NCI-H774 (cell line): ENCODE measurements around the gene CADPS.
A peak's percentile ranks its signal among the peaks of the same experiment; 100 is the strongest.

Source experiments
- DNase-seq: peaks from one replicate; lab custom pipeline; 2025; lab: John Stamatoyannopoulos, UW

The CADPS gene

DNA sequence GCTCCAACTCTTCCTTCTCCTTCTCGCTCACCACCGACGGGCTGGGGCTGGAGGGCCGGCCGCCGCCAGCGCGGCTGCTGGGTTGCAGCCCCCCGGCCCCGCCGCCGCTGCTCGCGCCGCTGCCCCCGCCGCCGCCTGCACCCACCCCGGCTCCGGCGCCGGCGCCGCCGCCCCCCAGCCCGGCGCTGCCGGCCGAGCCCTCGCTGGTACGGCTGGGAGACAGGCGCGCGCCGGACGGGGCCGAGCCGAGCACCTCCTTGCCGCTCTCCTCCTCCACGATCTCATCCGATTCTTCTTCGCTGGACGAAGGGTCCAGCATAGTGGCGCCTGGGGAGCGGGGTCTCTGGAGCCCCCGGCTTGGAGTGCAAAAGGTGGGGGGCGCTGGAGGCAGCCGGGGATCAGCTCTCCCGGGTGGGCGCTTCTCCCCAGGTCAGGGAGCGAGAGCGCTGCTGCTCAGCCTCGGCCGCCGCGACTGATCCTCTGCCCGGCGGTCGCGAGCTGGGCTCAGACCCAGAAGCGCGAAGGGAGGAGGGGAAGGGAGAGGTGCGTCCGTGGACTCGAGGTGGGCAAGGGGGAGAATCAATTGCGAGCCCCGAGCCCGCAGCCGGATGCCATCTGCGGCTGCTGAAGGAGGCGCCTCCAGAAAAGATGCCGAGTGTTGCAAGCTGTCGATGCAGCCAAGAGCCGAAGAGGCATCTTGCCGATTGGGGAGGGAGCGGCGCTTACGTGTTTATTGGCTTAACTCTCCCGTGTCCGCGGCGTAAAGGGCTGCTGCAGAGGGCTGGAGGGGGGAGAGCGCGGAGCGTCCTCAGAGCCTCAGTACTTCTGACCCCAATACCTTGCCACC is at the start of gene CADPS:
CADPS (minus strand) TSS at position 706 of the 847 bp plus-strand sequence; CDS start at position 319, 387 bp downstream.
- DNase-seq, result peak; percentile 42

DNA sequence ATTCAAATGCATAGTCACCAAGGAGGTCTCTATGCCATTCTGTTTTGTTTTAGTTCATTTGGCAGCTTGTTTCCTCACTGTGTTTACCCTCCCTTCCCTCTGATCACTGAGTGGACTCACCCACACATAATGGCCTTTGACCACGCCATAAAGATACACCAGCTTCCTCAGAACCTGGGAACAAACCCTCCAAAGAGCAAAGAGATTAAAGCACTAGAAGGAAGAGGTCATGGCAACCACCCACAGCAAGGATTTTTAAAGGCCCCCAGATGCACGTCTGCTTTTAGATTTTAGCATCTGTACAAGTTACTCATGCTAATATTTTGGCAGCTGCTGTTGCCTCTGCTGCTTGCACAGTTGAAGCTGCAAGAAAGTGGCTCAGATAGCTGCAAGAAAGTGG is 47.9 kb upstream of the CADPS start:
- no peak for DNase-seq

GRCh38 chr3:62922326-62922725 is 47.1 kb upstream of the CADPS start:
- no peak for DNase-seq

GRCh38 chr3:62920466-62920784 is 45.2 kb upstream of the CADPS start:
- no peak for DNase-seq

DNA sequence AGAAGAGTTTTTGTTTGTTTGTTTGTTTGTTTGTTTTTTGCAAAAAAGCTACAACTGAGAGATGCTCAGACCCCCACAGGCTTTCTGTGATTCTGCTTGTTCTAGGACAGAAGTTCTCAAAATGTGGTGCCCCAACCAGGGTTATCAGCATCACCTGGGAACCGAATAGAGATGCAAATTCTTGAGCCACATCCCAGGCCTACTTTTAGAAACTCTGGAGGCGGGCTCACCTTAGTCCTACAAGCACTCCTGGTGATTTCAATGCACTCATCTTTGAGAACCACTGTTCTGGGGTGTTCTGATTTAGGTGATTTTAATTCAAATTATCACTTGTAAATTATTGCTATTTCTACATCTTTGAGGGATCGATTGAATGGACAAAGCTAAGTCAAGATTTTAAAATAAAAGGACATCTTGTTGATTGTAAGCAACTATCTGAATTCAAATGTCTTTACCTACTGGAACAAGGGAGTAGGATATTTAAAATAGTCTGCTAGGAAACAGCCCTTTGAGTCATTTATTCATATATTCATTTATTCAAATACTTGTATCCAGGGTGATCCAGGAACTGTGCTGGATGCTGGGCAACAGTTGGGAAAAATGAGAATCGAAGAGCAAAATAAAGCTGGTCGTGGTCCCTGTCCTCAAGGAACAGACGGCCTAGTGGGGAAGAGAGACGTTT is 44.7 kb upstream of the CADPS start:
- no peak for DNase-seq

DNA sequence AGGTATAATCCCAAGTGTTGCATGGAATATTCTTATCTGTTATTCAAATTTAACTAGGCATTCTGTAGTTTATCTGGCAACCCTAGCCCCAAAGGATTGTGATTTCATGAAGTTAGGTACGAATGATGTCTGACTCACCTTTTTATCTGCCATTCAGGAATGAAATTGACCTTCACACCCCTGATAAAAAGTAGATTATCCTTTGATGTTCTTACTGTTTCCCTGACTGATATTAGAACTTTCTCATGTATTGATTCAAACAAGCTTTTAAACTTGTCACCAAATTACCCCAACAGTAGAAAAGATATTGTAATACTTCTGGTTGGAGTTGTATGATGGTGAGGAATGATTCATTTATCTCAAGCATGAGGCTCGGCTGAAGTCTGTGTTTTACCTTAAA is 43.6 kb upstream of the CADPS start:
- DNase-seq, result no peak

- no peak for DNase-seq
These were observed 42.9 kb upstream of the CADPS start for GRCh38 chr3:62918131-62918530.

DNA sequence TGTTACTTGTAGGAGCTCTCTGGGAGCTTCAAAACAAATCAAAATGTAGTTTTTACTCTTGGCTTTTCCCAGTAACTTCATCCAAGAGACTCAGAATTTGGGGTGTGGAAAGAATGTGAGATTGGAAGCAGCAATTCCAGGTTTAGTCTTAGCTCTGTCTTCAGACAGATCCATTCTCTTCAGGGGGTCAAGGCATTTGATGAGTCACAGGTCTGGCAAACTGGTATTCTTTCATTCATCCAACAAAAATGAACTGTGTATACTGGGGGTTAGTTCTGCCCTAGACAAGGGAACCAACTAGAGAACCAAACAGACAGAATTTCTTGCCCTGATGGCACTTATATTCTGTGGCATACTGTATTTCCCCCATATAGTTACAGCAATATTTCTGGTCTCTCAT is 36.3 kb upstream of the CADPS start:
- no peak for DNase-seq

DNA sequence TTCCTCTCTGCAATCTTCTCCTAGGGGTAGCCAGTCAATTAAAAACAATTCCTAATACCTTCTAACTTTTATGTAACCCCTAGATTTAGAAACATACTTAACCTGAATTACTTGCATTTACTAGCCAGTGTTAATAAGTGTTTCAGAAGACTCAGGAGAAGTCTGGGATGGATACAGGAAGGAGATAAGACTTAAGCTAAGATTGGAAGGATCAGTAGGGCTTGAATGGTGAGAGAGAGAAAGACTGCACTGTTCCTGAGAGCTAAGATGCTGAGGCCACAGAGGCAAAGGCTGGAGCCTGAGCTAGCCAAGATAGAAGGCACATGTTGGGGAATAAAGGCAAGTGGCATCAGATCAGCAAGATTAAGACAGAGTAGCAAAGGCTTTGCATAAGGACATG is 30.1 kb upstream of the CADPS start:
- no peak for DNase-seq

DNA sequence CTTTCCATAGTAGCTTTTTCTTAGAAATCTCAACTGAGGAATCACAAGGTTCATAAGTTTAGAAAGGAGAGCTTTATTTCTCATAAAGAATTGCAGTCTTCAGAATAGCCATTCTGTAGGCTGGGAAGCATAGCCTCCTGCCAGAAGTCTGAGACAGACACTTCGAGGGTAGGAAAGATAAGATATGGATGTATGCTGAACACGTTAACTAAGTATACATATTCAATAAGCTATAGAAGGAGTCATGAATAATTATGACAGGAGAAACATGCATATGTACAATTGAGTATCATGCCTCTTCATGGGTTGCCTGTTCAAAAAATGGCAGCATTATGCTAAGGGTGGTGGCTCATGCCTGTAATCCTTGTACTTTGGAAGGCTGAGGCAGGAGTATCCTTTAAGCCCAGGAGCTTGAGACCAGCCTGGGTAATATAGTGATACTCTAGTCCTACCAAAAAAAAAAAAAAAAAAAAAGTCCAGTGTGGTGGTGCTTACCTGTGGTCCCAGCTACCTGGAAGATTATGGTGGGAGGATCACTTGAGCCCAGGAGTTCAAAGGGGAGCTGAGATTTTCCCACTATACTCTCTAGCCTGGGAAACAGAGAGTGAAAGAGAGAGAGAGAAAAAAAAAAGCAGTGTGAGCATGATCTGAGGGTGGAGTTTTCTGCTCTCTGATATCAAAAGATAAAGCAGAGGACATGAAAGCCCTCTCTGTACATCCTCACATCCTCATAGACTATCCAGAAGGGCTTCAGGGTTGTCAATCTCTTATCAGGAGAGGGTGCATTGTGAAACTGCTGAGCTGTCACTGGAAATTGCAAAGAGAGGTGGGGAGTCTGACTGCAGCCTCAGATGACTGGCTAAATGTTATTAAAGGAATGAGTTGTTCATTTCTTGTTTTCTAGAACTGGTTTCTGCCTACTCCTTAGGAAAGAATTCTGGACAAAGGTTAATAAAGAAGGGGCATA is 23.6 kb upstream of the CADPS start:
- DNase-seq, result no peak

- no peak for DNase-seq
These were observed 20.7 kb upstream of the CADPS start for GRCh38 chr3:62895901-62896300.

GRCh38 chr3:62892951-62893350 is 17.7 kb upstream of the CADPS start:
- no peak for DNase-seq

DNA sequence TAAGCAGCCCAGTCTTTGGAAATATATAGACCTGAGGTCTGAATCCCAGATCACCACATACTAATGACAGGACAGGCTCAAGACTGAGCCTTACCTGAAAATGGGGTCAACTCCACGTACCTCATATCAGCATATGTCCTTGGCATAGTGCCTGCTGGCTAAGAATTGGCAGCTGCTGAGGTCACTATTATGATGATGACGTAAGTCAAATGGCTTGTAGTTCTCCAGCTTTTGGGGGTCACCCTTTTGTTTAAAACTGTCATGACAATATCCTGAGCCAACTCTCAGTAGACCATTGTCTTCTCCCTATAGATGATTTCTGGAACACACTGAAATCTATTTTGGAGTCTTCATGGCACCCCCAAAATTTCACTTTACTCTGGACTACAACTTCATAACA is 16.8 kb upstream of the CADPS start:
- no peak for DNase-seq

GRCh38 chr3:62888778-62889177 is 13.6 kb upstream of the CADPS start:
- no peak for DNase-seq

DNA sequence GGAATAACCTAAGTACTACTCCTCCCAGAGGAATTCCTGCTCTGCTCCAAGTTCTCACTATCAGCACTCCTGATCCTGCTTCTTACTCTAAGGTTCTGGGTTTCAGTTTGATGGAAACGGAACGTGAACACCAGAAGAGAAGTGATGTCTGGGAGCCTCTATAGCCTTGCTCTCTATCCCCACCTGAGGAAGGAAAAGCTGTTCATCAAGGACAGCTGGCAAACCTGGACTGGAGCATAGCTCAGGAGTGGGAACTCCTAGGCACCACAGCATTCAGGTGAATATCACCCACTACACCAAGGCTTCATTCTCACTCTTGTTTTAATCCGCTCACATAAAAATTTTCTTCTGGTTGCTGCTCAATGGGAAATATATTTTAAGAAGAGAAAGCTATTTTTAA is 13.0 kb upstream of the CADPS start:
- DNase-seq, result no peak

GRCh38 chr3:62885136-62885535 is 9.9 kb upstream of the CADPS start:
- no peak for DNase-seq

- peak; percentile 19 for DNase-seq
These were observed 9.1 kb upstream of the CADPS start for GRCh38 chr3:62884096-62884870.

- DNase-seq, result no peak
These were observed 7.5 kb upstream of the CADPS start for GRCh38 chr3:62882676-62883200.

GRCh38 chr3:62876064-62876463 is 848 bp upstream of the CADPS start:
- peak; percentile 25 for DNase-seq

DNA sequence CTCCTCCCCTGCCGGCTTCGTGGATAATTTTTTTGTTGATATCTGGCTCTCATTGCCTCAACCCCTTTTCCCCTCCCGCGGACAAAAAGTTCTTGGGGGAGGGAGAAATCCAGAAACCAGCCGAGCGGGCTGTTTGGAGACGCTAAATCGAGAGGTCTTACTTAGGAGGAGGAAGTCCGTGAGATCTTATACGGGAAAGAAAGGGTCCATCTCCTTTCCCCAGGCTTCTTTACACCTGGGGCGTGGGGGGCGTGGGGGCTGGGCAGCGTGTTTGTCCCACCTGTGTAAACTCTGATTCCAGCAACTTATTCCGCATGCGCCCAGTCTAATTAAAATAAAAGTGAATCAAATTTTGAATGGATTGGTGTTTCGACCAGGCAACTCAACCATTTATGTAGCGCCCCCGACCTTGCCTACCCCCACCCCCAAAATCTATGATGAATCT is 364 bp upstream of the CADPS start:
- no peak for DNase-seq
